ENCODE results near the gene SNX7.
A peak's percentile ranks its signal among the peaks of the same experiment; 100 is the strongest.

SNX7 gene, protein sequence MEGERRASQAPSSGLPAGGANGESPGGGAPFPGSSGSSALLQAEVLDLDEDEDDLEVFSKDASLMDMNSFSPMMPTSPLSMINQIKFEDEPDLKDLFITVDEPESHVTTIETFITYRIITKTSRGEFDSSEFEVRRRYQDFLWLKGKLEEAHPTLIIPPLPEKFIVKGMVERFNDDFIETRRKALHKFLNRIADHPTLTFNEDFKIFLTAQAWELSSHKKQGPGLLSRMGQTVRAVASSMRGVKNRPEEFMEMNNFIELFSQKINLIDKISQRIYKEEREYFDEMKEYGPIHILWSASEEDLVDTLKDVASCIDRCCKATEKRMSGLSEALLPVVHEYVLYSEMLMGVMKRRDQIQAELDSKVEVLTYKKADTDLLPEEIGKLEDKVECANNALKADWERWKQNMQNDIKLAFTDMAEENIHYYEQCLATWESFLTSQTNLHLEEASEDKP

DNA sequence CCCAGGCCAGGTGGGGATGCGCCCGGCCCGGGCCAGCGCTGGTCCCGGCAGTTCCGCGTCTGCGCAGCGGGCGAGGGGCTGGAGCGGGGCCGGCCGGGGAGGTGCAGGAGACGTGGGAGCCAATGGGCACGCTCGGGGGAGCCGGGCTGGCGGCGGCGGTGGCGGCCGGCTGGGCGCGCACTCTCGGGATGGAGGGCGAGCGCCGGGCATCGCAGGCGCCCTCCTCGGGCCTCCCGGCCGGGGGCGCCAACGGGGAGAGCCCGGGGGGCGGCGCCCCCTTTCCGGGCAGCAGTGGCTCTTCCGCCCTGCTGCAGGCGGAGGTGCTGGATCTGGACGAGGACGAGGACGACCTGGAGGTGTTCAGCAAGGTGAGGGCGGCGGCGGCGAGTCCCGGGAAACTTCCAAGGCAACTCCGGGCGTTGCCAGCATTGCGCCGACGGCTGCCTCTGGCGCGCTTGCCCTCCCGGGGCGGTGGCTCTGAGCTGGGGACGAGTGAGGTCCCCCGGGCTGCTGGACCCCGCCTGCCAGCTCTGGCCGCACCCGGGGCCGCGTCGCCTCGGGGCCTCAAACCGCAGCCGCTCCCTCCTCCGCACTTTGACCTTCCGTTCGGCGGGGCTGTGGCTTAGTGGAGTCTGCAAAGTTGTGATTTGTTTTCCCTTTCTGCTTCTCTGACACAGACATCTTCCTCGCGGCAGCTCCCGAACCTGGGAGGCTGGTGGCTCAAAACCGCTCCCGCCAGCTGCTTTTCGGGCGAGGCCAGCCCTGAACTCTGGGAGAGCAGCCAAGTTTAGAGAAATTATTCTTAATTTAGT is at the start of gene SNX7:
Gene SNX7, plus strand, starts transcription at position 178 of the 812 bp plus-strand sequence. Its CDS starts 11 bp downstream, at position 189.
- Histone ChIP-seq H3K27ac (peak within 1 kb of the TSS; percentile 83 to 90), H3K4me3 (peak within 1 kb of the TSS; percentile 84)
- DNase-seq (ENCODE audit: low spot score): peak; percentile 89
- TF ChIP-seq, protein P1, sequence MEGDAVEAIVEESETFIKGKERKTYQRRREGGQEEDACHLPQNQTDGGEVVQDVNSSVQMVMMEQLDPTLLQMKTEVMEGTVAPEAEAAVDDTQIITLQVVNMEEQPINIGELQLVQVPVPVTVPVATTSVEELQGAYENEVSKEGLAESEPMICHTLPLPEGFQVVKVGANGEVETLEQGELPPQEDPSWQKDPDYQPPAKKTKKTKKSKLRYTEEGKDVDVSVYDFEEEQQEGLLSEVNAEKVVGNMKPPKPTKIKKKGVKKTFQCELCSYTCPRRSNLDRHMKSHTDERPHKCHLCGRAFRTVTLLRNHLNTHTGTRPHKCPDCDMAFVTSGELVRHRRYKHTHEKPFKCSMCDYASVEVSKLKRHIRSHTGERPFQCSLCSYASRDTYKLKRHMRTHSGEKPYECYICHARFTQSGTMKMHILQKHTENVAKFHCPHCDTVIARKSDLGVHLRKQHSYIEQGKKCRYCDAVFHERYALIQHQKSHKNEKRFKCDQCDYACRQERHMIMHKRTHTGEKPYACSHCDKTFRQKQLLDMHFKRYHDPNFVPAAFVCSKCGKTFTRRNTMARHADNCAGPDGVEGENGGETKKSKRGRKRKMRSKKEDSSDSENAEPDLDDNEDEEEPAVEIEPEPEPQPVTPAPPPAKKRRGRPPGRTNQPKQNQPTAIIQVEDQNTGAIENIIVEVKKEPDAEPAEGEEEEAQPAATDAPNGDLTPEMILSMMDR (IDR thresholded peaks at IDR 0.05): no peak

DNA sequence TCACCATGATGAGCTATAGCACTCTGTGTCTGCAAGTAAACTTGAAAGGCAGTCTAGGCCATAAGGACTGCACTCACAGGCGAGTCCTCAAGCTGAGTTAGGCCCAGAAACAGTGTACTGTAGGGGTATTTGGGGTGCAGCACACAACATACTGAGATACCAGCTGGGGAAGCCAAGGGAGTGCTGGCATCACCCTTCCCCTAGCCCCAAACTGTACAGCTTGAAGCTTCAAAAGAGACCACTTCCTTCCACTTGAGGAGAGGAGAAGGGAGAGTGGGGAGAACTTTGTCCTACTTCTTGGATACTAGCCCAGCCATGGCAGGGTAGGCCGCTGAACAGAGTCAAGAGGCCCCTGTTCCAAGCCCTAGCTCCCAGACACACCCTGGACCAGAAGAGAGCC is 24.2 kb upstream of the SNX7 start:
- Histone ChIP-seq H3K4me3 (no peak overlapping the region), H3K27ac (no peak overlapping the region)
- no peak for DNase-seq (ENCODE audit: low spot score)
- TF ChIP-seq, protein P1 (IDR thresholded peaks at IDR 0.05): no peak

DNA sequence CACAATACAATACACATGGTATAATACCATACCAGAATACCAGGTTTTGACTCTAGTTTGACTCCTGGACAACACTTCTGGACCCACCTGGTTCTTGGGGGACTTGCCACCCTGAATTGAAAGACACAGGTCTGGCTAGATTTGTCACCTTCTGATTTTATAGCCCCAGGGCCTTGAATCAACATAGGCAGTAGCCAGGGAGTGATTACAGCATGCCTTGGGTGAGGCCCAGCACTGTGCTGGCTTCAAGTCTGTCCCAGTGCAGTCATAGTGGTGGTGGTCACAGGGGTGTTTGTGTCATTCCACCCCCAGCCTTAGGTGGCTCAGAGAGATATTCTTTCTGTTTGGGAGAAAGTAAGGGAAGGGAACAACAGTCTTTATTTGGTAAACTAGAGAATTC is 23.3 kb upstream of the SNX7 start:
- Histone ChIP-seq H3K27ac (no peak overlapping the region), H3K4me3 (no peak overlapping the region)
- TF ChIP-seq, protein P1 (IDR thresholded peaks at IDR 0.05): no peak
- DNase-seq (ENCODE audit: low spot score): no peak

DNA sequence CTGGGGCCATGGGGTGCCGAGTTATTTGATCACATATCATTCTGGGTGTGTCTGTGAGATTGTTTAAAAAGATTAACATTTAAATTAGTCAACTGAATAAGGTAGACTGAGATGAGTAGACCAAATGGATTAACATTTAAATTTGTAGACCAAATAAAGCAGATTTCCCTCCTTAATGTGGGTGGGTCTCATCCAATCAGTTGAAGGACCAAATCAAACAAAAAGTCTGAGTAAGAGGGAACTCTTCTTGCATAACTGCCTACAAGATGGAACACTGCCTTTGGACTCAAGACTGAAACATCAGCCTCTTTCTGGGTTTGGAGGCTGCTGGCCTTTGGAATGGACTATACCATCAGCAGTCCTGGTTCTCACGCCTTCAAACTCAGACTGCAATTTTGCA is 17.0 kb upstream of the SNX7 start:
- Histone ChIP-seq H3K4me3 (no peak overlapping the region), H3K27ac (no peak overlapping the region)
- TF ChIP-seq, protein P1 (IDR thresholded peaks at IDR 0.05): no peak
- no peak for DNase-seq (ENCODE audit: low spot score)

DNA sequence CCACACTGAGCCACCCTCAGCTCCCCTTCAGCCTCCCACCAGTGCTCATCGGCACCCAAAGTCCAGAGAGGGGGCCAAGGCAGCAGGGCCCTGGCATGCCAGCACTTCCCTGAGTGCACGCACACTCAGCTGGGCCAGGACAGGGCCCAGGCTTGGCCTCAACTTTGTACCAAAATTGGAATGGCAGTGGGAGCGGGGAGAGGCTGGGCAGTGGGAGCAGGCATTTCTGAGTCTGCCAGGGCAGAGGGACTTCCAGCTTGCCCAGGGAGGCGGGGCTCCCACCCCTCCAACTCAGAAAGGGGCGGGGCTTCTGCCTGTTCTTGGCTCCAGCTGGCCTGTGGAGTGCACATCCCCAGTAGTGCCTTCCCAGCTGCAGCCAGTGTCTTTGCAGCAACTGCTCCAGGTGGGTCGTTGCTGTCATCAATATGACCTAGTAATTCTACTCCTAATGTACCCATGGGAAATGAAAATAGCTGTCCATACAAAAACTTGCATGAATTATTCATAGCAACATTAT is 10.3 kb upstream of the SNX7 start:
- TF ChIP-seq, protein P1 (IDR thresholded peaks at IDR 0.05): no peak

DNA sequence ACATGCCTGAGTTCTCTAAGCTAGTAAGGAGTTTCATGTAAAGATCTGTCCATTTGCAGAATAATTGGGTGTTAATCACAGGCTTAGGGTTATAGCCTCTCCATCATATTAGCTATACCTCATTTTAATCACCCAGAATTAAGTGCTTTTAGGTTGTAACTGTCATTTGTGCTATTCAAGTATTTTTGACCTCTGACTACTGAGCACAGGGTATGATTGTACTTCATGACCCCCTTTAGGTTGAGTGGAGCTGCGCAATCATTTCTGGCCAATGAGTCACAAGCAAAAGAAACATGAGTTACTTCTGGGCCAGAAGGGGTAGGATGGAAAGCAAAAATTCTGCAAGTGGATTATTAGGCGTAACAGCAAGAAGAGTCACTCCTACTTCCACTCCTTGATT is 8.4 kb upstream of the SNX7 start:
- DNase-seq (ENCODE audit: low spot score): no peak
- H3K4me3 ChIP-seq: no peak overlapping the region
- TF ChIP-seq, protein P1 (IDR thresholded peaks at IDR 0.05): no peak
- H3K27ac ChIP-seq: no peak overlapping the region

More for the DNA sequence above, 10.3 kb upstream of the SNX7 start:
- no peak overlapping the region for H3K27ac ChIP-seq
- H3K4me3 ChIP-seq: no peak overlapping the region
- DNase-seq (ENCODE audit: low spot score): no peak

Measured in coronary artery (tissue), 2 donors.